GM12872 (cell line): ENCODE data around the gene AUTS2.

Experiments
- CTCF ChIP-seq: IDR thresholded peaks from 3 replicates; pipeline ENCODE4 v1.5.1; 2011; ENCODE audit warnings: low read depth, mild to moderate bottlenecking, low read length, moderate library complexity; ENCODE audit not compliant: insufficient read depth

Gene AUTS2

GRCh38 chr7:69732203-69732602 lies 133.9 kb downstream of the AUTS2 start:
- TF ChIP-seq CTCF, result no peak

- TF ChIP-seq CTCF, result no peak
Measured at GRCh38 chr7:69735582-69735981, 137.3 kb downstream of the AUTS2 start.

- TF ChIP-seq CTCF, result no peak
Measured at GRCh38 chr7:69736126-69736810, 138.0 kb downstream of the AUTS2 start.

- TF ChIP-seq CTCF, result no peak
Measured at GRCh38 chr7:69738396-69738951, 140.2 kb downstream of the AUTS2 start.

GRCh38 chr7:69739190-69739589 lies 140.9 kb downstream of the AUTS2 start:
- TF ChIP-seq CTCF, result no peak

- no peak for TF ChIP-seq CTCF
Measured at GRCh38 chr7:69739931-69740431, 141.7 kb downstream of the AUTS2 start.

- TF ChIP-seq CTCF, result no peak
Measured at GRCh38 chr7:69742237-69742636, 144.0 kb downstream of the AUTS2 start.
